GM12878 (cell line): ENCODE measurements around the gene SCUBE2. TPM values are rescaled to one million over a fixed set of nuclear protein-coding genes. Genes with fewer than 3 reads are reported as not detected.

Source experiments
- microRNA-seq: library from miRNA; unstranded; fragments of <30 nt; microRNA quantifications from one replicate; pipeline ENCODE4, GENCODE V29; 2018
- polyA plus RNA-seq, 11 experiments: library from polyadenylated mRNA; depleted of rRNA in 4 of 11; unstranded in 6 of 11; stranded (reverse) in 5 of 11; fragments of >200 nt; fragmentation: Nextera tagmentation in 4 of 11; fragmentation: Illumina TruSeq in 1 of 11; extraction: Ambion mirVana in 4 of 11; extraction: Trizol in 1 of 11; gene quantifications; 1 replicate in 1 of 11; 2 replicates in 10 of 11; pipeline versions ENCODE4 v1.2.1 to v1.2.3, GENCODE V29; 2011 to 2016; ENCODE audit warnings: inconsistent platforms in 2 of 11, missing spikeins in 2 of 11, low read depth in 1 of 11
- small RNA-seq: library from RNA; depleted of rRNA; stranded (forward); fragments of <200 nt; gene quantifications from one replicate; pipeline ENCODE3, GENCODE V24; 2014
- total RNA-seq, 4 experiments: library from RNA; depleted of rRNA in 3 of 4; stranded (reverse); fragments of >200 nt in 3 of 4; fragmentation: Illumina TruSeq in 1 of 4; extraction: Trizol in 1 of 4; gene quantifications; 2 replicates each; pipeline versions ENCODE4 v1.2.1 to v1.2.3, GENCODE V29; 2013 to 2021

SCUBE2 gene
- total and polyA plus RNA-seq, 10 of the 15 experiments (the other 5 are each of a cell fraction or from before 2014, with no cell fraction given), result 0.12 to 0.56 (median 0.31) TPM; not detected in 2

Small RNA genes lying within 50 kb of the gene (microRNA-seq; reads per million reads assigned to microRNA genes)
- gene MIR5691, result not detected

Small RNA genes lying within 50 kb of the gene (small RNA-seq; reads per million reads assigned to genes)
- not detected for gene MIR5691

Other genes starting within 250 kb of the SCUBE2 start
- 31.7 and 36.5 TPM in 2 replicates for gene AKIP1, start 180.4 kb downstream of the SCUBE2 start, total RNA-seq (2014; rRNA removed)
- 21.5 and 23.3 TPM in 2 replicates for gene AKIP1, start 180.4 kb downstream of the SCUBE2 start, total RNA-seq (2014; rRNA removed; fragmentation: Illumina TruSeq; extraction: Trizol)
- 27.1 and 30.4 TPM in 2 replicates for gene AKIP1, start 180.4 kb downstream of the SCUBE2 start, total RNA-seq (2021)
- gene AKIP1, start 180.4 kb downstream of the SCUBE2 start, polyA plus RNA-seq (2011; rRNA removed), result 30.7 and 33.1 TPM in 2 replicates
- gene AKIP1, start 180.4 kb downstream of the SCUBE2 start, polyA plus RNA-seq (2014; fragmentation: Illumina TruSeq; extraction: Trizol), result 22.1 and 30.6 TPM in 2 replicates
- gene AKIP1, start 180.4 kb downstream of the SCUBE2 start, polyA plus RNA-seq (2014; fragmentation: Nextera tagmentation; extraction: Ambion mirVana), result 10 to 100 TPM in 1 of 2 experiments, 1 to 10 TPM in 1; 5.1 to 14.7 TPM
- 32.0 and 36.2 TPM in 2 replicates for gene AKIP1, start 180.4 kb downstream of the SCUBE2 start, polyA plus RNA-seq (2014; rRNA removed)
- 10 to 100 TPM; 38.0 to 38.9 TPM for gene AKIP1, start 180.4 kb downstream of the SCUBE2 start, polyA plus RNA-seq (2016; fragmentation: Nextera tagmentation; extraction: Ambion mirVana)
- not detected in 2 replicates for gene C11orf16, start 158.7 kb downstream of the SCUBE2 start, total RNA-seq (2014; rRNA removed)
- not detected in 2 replicates for gene C11orf16, start 158.7 kb downstream of the SCUBE2 start, total RNA-seq (2014; rRNA removed; fragmentation: Illumina TruSeq; extraction: Trizol)
- not detected in 2 replicates for gene C11orf16, start 158.7 kb downstream of the SCUBE2 start, total RNA-seq (2021)
- gene C11orf16, start 158.7 kb downstream of the SCUBE2 start, polyA plus RNA-seq (2011; rRNA removed), result not detected in 2 replicates
- not detected in 2 replicates for gene C11orf16, start 158.7 kb downstream of the SCUBE2 start, polyA plus RNA-seq (2014; fragmentation: Illumina TruSeq; extraction: Trizol)
- gene C11orf16, start 158.7 kb downstream of the SCUBE2 start, polyA plus RNA-seq (2014; fragmentation: Nextera tagmentation; extraction: Ambion mirVana), result under 1 TPM in 1 of 2 experiments, not detected in 1; 0.05 TPM
- not detected in 2 replicates for gene C11orf16, start 158.7 kb downstream of the SCUBE2 start, polyA plus RNA-seq (2014; rRNA removed)
- under 1 TPM; 0.32 to 0.39 TPM for gene C11orf16, start 158.7 kb downstream of the SCUBE2 start, polyA plus RNA-seq (2016; fragmentation: Nextera tagmentation; extraction: Ambion mirVana)
- not detected in 2 replicates for gene ASCL3, start 148.6 kb downstream of the SCUBE2 start, total RNA-seq (2014; rRNA removed)
- not detected in 2 replicates for gene ASCL3, start 148.6 kb downstream of the SCUBE2 start, total RNA-seq (2014; rRNA removed; fragmentation: Illumina TruSeq; extraction: Trizol)
- gene ASCL3, start 148.6 kb downstream of the SCUBE2 start, total RNA-seq (2021), result not detected in 2 replicates
- not detected in 2 replicates for gene ASCL3, start 148.6 kb downstream of the SCUBE2 start, polyA plus RNA-seq (2011; rRNA removed)
- gene ASCL3, start 148.6 kb downstream of the SCUBE2 start, polyA plus RNA-seq (2014; fragmentation: Illumina TruSeq; extraction: Trizol), result not detected in 2 replicates
- not detected for gene ASCL3, start 148.6 kb downstream of the SCUBE2 start, polyA plus RNA-seq (2014; fragmentation: Nextera tagmentation; extraction: Ambion mirVana)
- gene ASCL3, start 148.6 kb downstream of the SCUBE2 start, polyA plus RNA-seq (2014; rRNA removed), result not detected in 2 replicates
- gene ASCL3, start 148.6 kb downstream of the SCUBE2 start, polyA plus RNA-seq (2016; fragmentation: Nextera tagmentation; extraction: Ambion mirVana), result not detected
- gene TMEM9B, start 127.2 kb downstream of the SCUBE2 start, total RNA-seq (2014; rRNA removed), result 31.2 and 33.8 TPM in 2 replicates
- 28.1 and 28.7 TPM in 2 replicates for gene TMEM9B, start 127.2 kb downstream of the SCUBE2 start, total RNA-seq (2014; rRNA removed; fragmentation: Illumina TruSeq; extraction: Trizol)
- 20.8 and 23.1 TPM in 2 replicates for gene TMEM9B, start 127.2 kb downstream of the SCUBE2 start, total RNA-seq (2021)
- gene TMEM9B, start 127.2 kb downstream of the SCUBE2 start, polyA plus RNA-seq (2011; rRNA removed), result 43.6 and 55.7 TPM in 2 replicates
- gene TMEM9B, start 127.2 kb downstream of the SCUBE2 start, polyA plus RNA-seq (2014; fragmentation: Illumina TruSeq; extraction: Trizol), result 33.2 and 41.0 TPM in 2 replicates
- gene TMEM9B, start 127.2 kb downstream of the SCUBE2 start, polyA plus RNA-seq (2014; fragmentation: Nextera tagmentation; extraction: Ambion mirVana), result 10 to 100 TPM; 11.5 to 16.6 TPM
- 24.3 and 26.4 TPM in 2 replicates for gene TMEM9B, start 127.2 kb downstream of the SCUBE2 start, polyA plus RNA-seq (2014; rRNA removed)
- 10 to 100 TPM; 48.0 to 54.0 TPM for gene TMEM9B, start 127.2 kb downstream of the SCUBE2 start, polyA plus RNA-seq (2016; fragmentation: Nextera tagmentation; extraction: Ambion mirVana)
- gene NRIP3, start 87.6 kb downstream of the SCUBE2 start, total RNA-seq (2014; rRNA removed), result under 0.01 and 0.22 TPM in 2 replicates
- 0.09 TPM in 1 of 2 replicates, not detected in the other for gene NRIP3, start 87.6 kb downstream of the SCUBE2 start, total RNA-seq (2014; rRNA removed; fragmentation: Illumina TruSeq; extraction: Trizol)
- gene NRIP3, start 87.6 kb downstream of the SCUBE2 start, total RNA-seq (2021), result not detected in 2 replicates
- not detected in 2 replicates for gene NRIP3, start 87.6 kb downstream of the SCUBE2 start, polyA plus RNA-seq (2011; rRNA removed)
- gene NRIP3, start 87.6 kb downstream of the SCUBE2 start, polyA plus RNA-seq (2014; fragmentation: Illumina TruSeq; extraction: Trizol), result not detected in 2 replicates
- not detected for gene NRIP3, start 87.6 kb downstream of the SCUBE2 start, polyA plus RNA-seq (2014; fragmentation: Nextera tagmentation; extraction: Ambion mirVana)
- 0.25 TPM in 1 of 2 replicates, not detected in the other for gene NRIP3, start 87.6 kb downstream of the SCUBE2 start, polyA plus RNA-seq (2014; rRNA removed)
- gene NRIP3, start 87.6 kb downstream of the SCUBE2 start, polyA plus RNA-seq (2016; fragmentation: Nextera tagmentation; extraction: Ambion mirVana), result under 1 TPM in 1 of 2 experiments, not detected in 1; 0.25 TPM
- 101 and 102 TPM in 2 replicates for gene DENND5A, start 173.8 kb upstream of the SCUBE2 start, total RNA-seq (2014; rRNA removed)
- gene DENND5A, start 173.8 kb upstream of the SCUBE2 start, total RNA-seq (2014; rRNA removed; fragmentation: Illumina TruSeq; extraction: Trizol), result 96.5 and 106 TPM in 2 replicates
- 91.3 and 94.2 TPM in 2 replicates for gene DENND5A, start 173.8 kb upstream of the SCUBE2 start, total RNA-seq (2021)
- 93.6 and 157 TPM in 2 replicates for gene DENND5A, start 173.8 kb upstream of the SCUBE2 start, polyA plus RNA-seq (2011; rRNA removed)
- 127 and 135 TPM in 2 replicates for gene DENND5A, start 173.8 kb upstream of the SCUBE2 start, polyA plus RNA-seq (2014; fragmentation: Illumina TruSeq; extraction: Trizol)
- 10 to 100 TPM; 15.6 to 24.1 TPM for gene DENND5A, start 173.8 kb upstream of the SCUBE2 start, polyA plus RNA-seq (2014; fragmentation: Nextera tagmentation; extraction: Ambion mirVana)
- gene DENND5A, start 173.8 kb upstream of the SCUBE2 start, polyA plus RNA-seq (2014; rRNA removed), result 63.8 and 78.9 TPM in 2 replicates
- gene DENND5A, start 173.8 kb upstream of the SCUBE2 start, polyA plus RNA-seq (2016; fragmentation: Nextera tagmentation; extraction: Ambion mirVana), result 10 to 100 TPM; 15.7 to 16.6 TPM
- 24.3 and 29.1 TPM in 2 replicates for gene TMEM41B, start 223.0 kb upstream of the SCUBE2 start, total RNA-seq (2014; rRNA removed)
- gene TMEM41B, start 223.0 kb upstream of the SCUBE2 start, total RNA-seq (2014; rRNA removed; fragmentation: Illumina TruSeq; extraction: Trizol), result 20.1 and 22.4 TPM in 2 replicates
- 21.9 and 25.1 TPM in 2 replicates for gene TMEM41B, start 223.0 kb upstream of the SCUBE2 start, total RNA-seq (2021)
- 31.0 and 44.7 TPM in 2 replicates for gene TMEM41B, start 223.0 kb upstream of the SCUBE2 start, polyA plus RNA-seq (2011; rRNA removed)
- 15.2 and 19.3 TPM in 2 replicates for gene TMEM41B, start 223.0 kb upstream of the SCUBE2 start, polyA plus RNA-seq (2014; fragmentation: Illumina TruSeq; extraction: Trizol)
- gene TMEM41B, start 223.0 kb upstream of the SCUBE2 start, polyA plus RNA-seq (2014; fragmentation: Nextera tagmentation; extraction: Ambion mirVana), result 10 to 100 TPM in 1 of 2 experiments, 1 to 10 TPM in 1; 8.0 to 11.0 TPM
- gene TMEM41B, start 223.0 kb upstream of the SCUBE2 start, polyA plus RNA-seq (2014; rRNA removed), result 27.0 and 27.1 TPM in 2 replicates
- gene TMEM41B, start 223.0 kb upstream of the SCUBE2 start, polyA plus RNA-seq (2016; fragmentation: Nextera tagmentation; extraction: Ambion mirVana), result 10 to 100 TPM; 20.4 to 20.6 TPM